H1 (cell line): ENCODE measurements around the gene UXT. TPM values are rescaled to one million over a fixed set of nuclear protein-coding genes. Genes with fewer than 3 reads are reported as not detected.

Experiments used
- CTCF ChIA-PET: fragments of 300-600 bp; sonication (Branson Sonifier 250); formaldehyde crosslinking; loops from one replicate; lab custom pipeline; 2021; ENCODE audit not compliant: partially characterized antibody; lab: Charles Lee
- POLR2A ChIA-PET: fragments of 300-600 bp; sonication (Branson Sonifier 250); formaldehyde crosslinking; loops from one replicate; lab custom pipeline; 2021; ENCODE audit warnings: inconsistent platforms; ENCODE audit not compliant: partially characterized antibody; lab: Charles Lee
- DNase-seq, 2 experiments: peaks; one replicate each; pipeline versions ENCODE4 v3.0.0 to v3.0.0-alpha.2; 2010 to 2022; ENCODE audit warnings: low spot score in 2 of 2, low read depth in 1 of 2, mixed read lengths in 1 of 2
- FAIRE-seq: peaks from 2 replicates; lab custom pipeline; 2011; peaks lifted over from hg19 to GRCh38; lab: Jason Lieb, UNC
- H2AFZ ChIP-seq: 2 replicates; pipeline ENCODE4 v1.8.1; 2012; ENCODE audit warnings: low read length, inconsistent platforms
- H2AK5ac ChIP-seq: 2 replicates; pipeline ENCODE4 v1.6.1; 2013; ENCODE audit warnings: low read depth, low read length
- H2BK120ac ChIP-seq: replicated peaks from 2 replicates; pipeline ENCODE3; 2013; ENCODE audit warnings: low read depth, low read length, inconsistent platforms
- H2BK12ac ChIP-seq: 2 replicates; pipeline ENCODE4 v1.6.1; 2013; ENCODE audit warnings: low read depth, low read length
- H2BK15ac ChIP-seq: 2 replicates; pipeline ENCODE4 v1.6.1; 2013; ENCODE audit warnings: low read length
- H2BK20ac ChIP-seq: 2 replicates; pipeline ENCODE4 v1.6.1; 2013; ENCODE audit warnings: low read length
- H2BK5ac ChIP-seq: 2 replicates; pipeline ENCODE4 v1.6.1; 2013; ENCODE audit warnings: low read depth, low read length
- H3K14ac ChIP-seq: 2 replicates; pipeline ENCODE4 v1.6.1; 2013; ENCODE audit warnings: inconsistent platforms; ENCODE audit not compliant: insufficient read length
- H3K18ac ChIP-seq: 2 replicates; pipeline ENCODE4 v1.6.1; 2013; ENCODE audit warnings: low read length; ENCODE audit errors: extremely low read depth
- H3K23ac ChIP-seq: 2 replicates; pipeline ENCODE4 v1.6.1; 2013; ENCODE audit warnings: inconsistent platforms; ENCODE audit not compliant: insufficient read length
- H3K23me2 ChIP-seq: 2 replicates; pipeline ENCODE4 v1.6.1; 2013; ENCODE audit warnings: low read depth, low read length
- H3K27ac ChIP-seq: 2 replicates; pipeline ENCODE4 v1.6.1; 2011; ENCODE audit warnings: low read depth, low read length, inconsistent platforms
- H3K27me3 ChIP-seq, 4 experiments: replicated peaks in 1 of 4; 1 replicate in 1 of 4; 2 replicates in 3 of 4; pipeline versions ENCODE4 v1.6.1 to v1.8.1; 2011 to 2013; ENCODE audit warnings: low read length in 3 of 4, mild to moderate bottlenecking in 3 of 4, inconsistent platforms in 2 of 4, mixed read lengths in 2 of 4, moderate library complexity in 1 of 4; ENCODE audit not compliant: control insufficient read depth in 3 of 4, insufficient read depth in 3 of 4; ENCODE audit errors: extremely low read depth in 1 of 4
- H3K36me3 ChIP-seq, 4 experiments: 2 replicates each; pipeline versions ENCODE4 v1.6.1 to v1.8.1; 2011 to 2013; ENCODE audit warnings: mild to moderate bottlenecking in 4 of 4, low read length in 3 of 4, moderate library complexity in 2 of 4, control low read depth in 1 of 4, inconsistent platforms in 1 of 4; ENCODE audit not compliant: insufficient read depth in 4 of 4, control insufficient read depth in 2 of 4
- H3K4ac ChIP-seq: replicated peaks from 2 replicates; pipeline ENCODE3; 2013; ENCODE audit warnings: low read length, low read depth, mixed read lengths, inconsistent platforms; ENCODE audit not compliant: insufficient read length
- H3K4me1 ChIP-seq, 4 experiments: replicated peaks in 1 of 4; 1 replicate in 1 of 4; 2 replicates in 3 of 4; pipeline versions ENCODE4 v1.6.1 to v1.8.1; 2011 to 2013; ENCODE audit warnings: low read length in 3 of 4, inconsistent platforms in 2 of 4, mixed read lengths in 1 of 4; ENCODE audit not compliant: insufficient read depth in 4 of 4, control insufficient read depth in 3 of 4
- H3K4me2 ChIP-seq, 2 experiments: 2 replicates each; pipeline versions ENCODE4 v1.6.1 to v1.8.1; 2011 to 2013; ENCODE audit warnings: low read depth in 2 of 2, low read length in 2 of 2, control low read depth in 1 of 2, inconsistent platforms in 1 of 2, mild to moderate bottlenecking in 1 of 2; ENCODE audit not compliant: insufficient read depth in 1 of 2
- H3K4me3 ChIP-seq, 4 experiments: fragments of 200-600, 300-600 bp in 1 of 4; sonication (generic), shearing (Covaris generic), sonication (Bioruptor Twin) in 1 of 4; 2 replicates each; pipeline versions ENCODE4 v1.5.1 to v1.8.1; 2011 to 2016; ENCODE audit warnings: low read length in 4 of 4, low read depth in 3 of 4, control low read depth in 2 of 4, inconsistent platforms in 2 of 4, mild to moderate bottlenecking in 2 of 4, mixed read lengths in 1 of 4, moderate library complexity in 1 of 4; ENCODE audit not compliant: insufficient read depth in 2 of 4; ENCODE audit errors: extremely low read depth in 1 of 4
- H3K56ac ChIP-seq: replicated peaks from 2 replicates; pipeline ENCODE3; 2013; ENCODE audit warnings: low read depth, mild to moderate bottlenecking, mixed read lengths, low read length, inconsistent platforms; ENCODE audit not compliant: insufficient read length
- H3K79me1 ChIP-seq: 2 replicates; pipeline ENCODE4 v1.6.1; 2013; ENCODE audit warnings: low read depth, low read length, control low read depth
- H3K79me2 ChIP-seq, 2 experiments: 2 replicates each; pipeline versions ENCODE4 v1.6.1 to v1.8.1; 2012 to 2013; ENCODE audit warnings: low read length in 2 of 2, mild to moderate bottlenecking in 2 of 2, inconsistent platforms in 1 of 2; ENCODE audit not compliant: insufficient read depth in 2 of 2, control insufficient read depth in 1 of 2
- H3K9ac ChIP-seq, 4 experiments: replicated peaks in 1 of 4; 1 replicate in 1 of 4; 2 replicates in 3 of 4; pipeline versions ENCODE4 v1.6.1 to v1.8.1; 2011 to 2013; ENCODE audit warnings: low read depth in 3 of 4, low read length in 3 of 4, control low read depth in 2 of 4, mild to moderate bottlenecking in 2 of 4, moderate library complexity in 2 of 4, inconsistent platforms in 1 of 4; ENCODE audit errors: extremely low read depth in 1 of 4
- H3K9me3 ChIP-seq, 2 experiments: 2 replicates each; pipeline versions ENCODE4 v1.6.1 to v1.8.1; 2012 to 2013; ENCODE audit warnings: mild to moderate bottlenecking in 2 of 2, moderate library complexity in 2 of 2, control low read depth in 1 of 2, inconsistent platforms in 1 of 2, low read depth in 1 of 2, low read length in 1 of 2, mixed read lengths in 1 of 2; ENCODE audit not compliant: insufficient read depth in 2 of 2
- H4K20me1 ChIP-seq, 2 experiments: replicated peaks in 1 of 2; 2 replicates each; pipeline versions ENCODE3 to v1.8.1; 2011 to 2013; ENCODE audit warnings: inconsistent platforms in 2 of 2, low read length in 2 of 2, mild to moderate bottlenecking in 1 of 2; ENCODE audit not compliant: insufficient read depth in 2 of 2, control insufficient read depth in 1 of 2
- H4K5ac ChIP-seq: 2 replicates; pipeline ENCODE4 v1.6.1; 2013; ENCODE audit warnings: low read length, low read depth, mixed read lengths, inconsistent platforms; ENCODE audit not compliant: insufficient read length
- H4K8ac ChIP-seq: 2 replicates; pipeline ENCODE4 v1.8.0; 2013; ENCODE audit warnings: mild to moderate bottlenecking, moderate library complexity, low read length, inconsistent platforms; ENCODE audit not compliant: insufficient read depth; ENCODE audit errors: extremely low read depth
- H4K91ac ChIP-seq: replicated peaks from 2 replicates; pipeline ENCODE3; 2013; ENCODE audit warnings: low read length, mixed read lengths, inconsistent platforms; ENCODE audit not compliant: insufficient read length
- BACH1 ChIP-seq: IDR thresholded peaks from 2 replicates; pipeline ENCODE4 v1.6.1; 2012; ENCODE audit warnings: low read length, improper control_type of control experiment
- CBX5 ChIP-seq: fragments of 300-800, 300-1000 bp; sonication (generic); IDR thresholded peaks from 2 replicates; pipeline ENCODE4 v1.7.1; 2016; ENCODE audit warnings: antibody characterized with exemption, low read length, low read depth
- CEBPB ChIP-seq: IDR thresholded peaks from 2 replicates; pipeline ENCODE4 v1.6.1; 2012; ENCODE audit warnings: low read depth, low read length
- CHD2 ChIP-seq: IDR thresholded peaks from 2 replicates; pipeline ENCODE4 v1.6.1; 2012; ENCODE audit warnings: low read length, improper control_type of control experiment
- CTBP2 ChIP-seq: IDR thresholded peaks from 2 replicates; pipeline ENCODE4 v1.7.0; 2011; ENCODE audit warnings: borderline replicate concordance, mild to moderate bottlenecking, moderate library complexity, mixed read lengths, low read length; ENCODE audit not compliant: insufficient read depth, insufficient read length
- E2F6 ChIP-seq: IDR thresholded peaks from 2 replicates; pipeline ENCODE4 v1.6.1; 2012; ENCODE audit warnings: inconsistent platforms
- JUN ChIP-seq: IDR thresholded peaks from 2 replicates; pipeline ENCODE4 v1.6.1; 2011; ENCODE audit warnings: low read depth, mild to moderate bottlenecking, improper control_type of control experiment, low read length
- JUND ChIP-seq: IDR thresholded peaks from 2 replicates; pipeline ENCODE4 v1.6.1; 2011; ENCODE audit warnings: mild to moderate bottlenecking, improper control_type of control experiment, low read length
- POLR2AphosphoS5 ChIP-seq: IDR thresholded peaks from 2 replicates; pipeline ENCODE4 v1.6.1; 2011; ENCODE audit warnings: low read depth, low read length
- RFX5 ChIP-seq: IDR thresholded peaks from 2 replicates; pipeline ENCODE4 v1.6.1; 2011; ENCODE audit warnings: low read depth, low read length, improper control_type of control experiment, borderline replicate concordance
- RXRA ChIP-seq: IDR thresholded peaks from 2 replicates; pipeline ENCODE4 v1.6.1; 2011; ENCODE audit warnings: low read depth, mild to moderate bottlenecking, low read length, moderate library complexity; ENCODE audit not compliant: insufficient read depth
- SP1 ChIP-seq: IDR thresholded peaks from 2 replicates; pipeline ENCODE4 v1.6.1; 2011; ENCODE audit warnings: low read depth, low read length
- SP4 ChIP-seq: IDR thresholded peaks from 2 replicates; pipeline ENCODE4 v1.6.1; 2012; ENCODE audit warnings: low read length, inconsistent platforms
- WGBS, 2 experiments: shearing (Covaris generic) in 1 of 2; methylation state at CpG; one replicate each; pipeline versions ENCODE4 v1.1.6 to v1.1.7; 2013 to 2015; ENCODE audit warnings: low lambda C conversion rate in 2 of 2, mixed read lengths in 2 of 2, inconsistent platforms in 1 of 2, low coverage in 1 of 2, missing lambda C conversion rate in 1 of 2; ENCODE audit not compliant: insufficient replicate concordance in 2 of 2, insufficient coverage in 1 of 2, insufficient read length in 1 of 2; ENCODE audit errors: extremely low coverage in 1 of 2, missing lambda C conversion rate in 1 of 2; 5-methylcytosine and 5-hydroxymethylcytosine counted together
- polyA plus RNA-seq, 7 experiments: library from polyadenylated mRNA; depleted of rRNA in 3 of 7; stranded (reverse) in 5 of 7; unstranded in 2 of 7; fragments of >200 nt in 5 of 7; fragments of 200-250 nt in 2 of 7; gene quantifications; 1 replicate in 5 of 7; 2 replicates in 1 of 7; 4 replicates in 1 of 7; pipeline versions ENCODE4 v1.2.1 to v1.2.3, GENCODE V29; 2011 to 2013; ENCODE audit warnings: missing spikeins in 2 of 7, mixed read lengths in 2 of 7
- total RNA-seq: library from RNA; stranded (reverse); fragmentation: NEBNext Ultra II Directional; extraction: Animal tissue kit (Norgen Biotek cat#: 25700); gene quantifications from 2 replicates; pipeline ENCODE4 v1.2.1, GENCODE V29; 2021

Gene UXT
- total and polyA plus RNA-seq, 2 of the 8 experiments (the other 6 are each of a cell fraction or from before 2014, with no cell fraction given) = 69.4 to 116 TPM

- H3K9ac ChIP-seq = no peak overlapping the region
- no peak overlapping the region for H4K8ac ChIP-seq
- no peak overlapping the region for H3K18ac ChIP-seq
- H2BK12ac ChIP-seq = no peak overlapping the region
- ChIA-PET CTCF (no interaction called here), POLR2A (no interaction called here)
- no peak overlapping the region for H3K27ac ChIP-seq
- H3K4me1 ChIP-seq = no peaks in the 10 kb centered on the region
- H2BK20ac ChIP-seq = no peak overlapping the region
- H3K36me3 ChIP-seq = no peaks in the 10 kb centered on the region
- H3K4me3 ChIP-seq = no peak overlapping the region
- no peaks in the 10 kb centered on the region for H4K20me1 ChIP-seq
- no peaks in the 10 kb centered on the region for H3K23me2 ChIP-seq
- no peak overlapping the region for H2BK120ac ChIP-seq
- H2BK5ac ChIP-seq = no peak overlapping the region
- H3K79me1 ChIP-seq = no peaks in the 10 kb centered on the region
- no peak overlapping the region for H2AK5ac ChIP-seq
- H2BK15ac ChIP-seq = no peak overlapping the region
- DNase-seq (no peak), FAIRE-seq (no peak)
- no peak overlapping the region for H2AFZ ChIP-seq
- no peak overlapping the region for H3K4ac ChIP-seq
- WGBS, 2 experiments = 92% methylated on average over 3 of the region's 3 CpGs; no CpG with 5 or more reads in 1 of the 2 experiments
- H3K27me3 ChIP-seq = no peaks in the 10 kb centered on the region
- H3K14ac ChIP-seq = no peak overlapping the region
- no peak overlapping the region for H3K56ac ChIP-seq
- no peaks in the 10 kb centered on the region for H3K79me2 ChIP-seq
- H3K23ac ChIP-seq = no peak overlapping the region
- no peak overlapping the region for H4K5ac ChIP-seq
- H4K91ac ChIP-seq = no peak overlapping the region
- H3K4me2 ChIP-seq = no peak overlapping the region
- H3K9me3 ChIP-seq = no peaks in the 10 kb centered on the region
- TF ChIP-seq BACH1 = no peak
- TF ChIP-seq JUND = no peak
- no peak for TF ChIP-seq POLR2AphosphoS5
- no peak for TF ChIP-seq RXRA
- TF ChIP-seq CBX5 = no peak
- TF ChIP-seq E2F6 = no peak
- no peak for TF ChIP-seq RFX5
- no peak for TF ChIP-seq CTBP2
- no peak for TF ChIP-seq SP1
- TF ChIP-seq SP4 = no peak
- TF ChIP-seq JUN = no peak
- no peak for TF ChIP-seq CHD2
- no peak for TF ChIP-seq CEBPB
Measured at GRCh38 chrX:47683829-47684205, 24.8 kb upstream of the UXT start.
